PC-9 (cell line): ENCODE measurements around the gene PYY.

Experiments
- EZH2 ChIP-seq: fragments of 200-600 bp; sonication (generic); IDR thresholded peaks from 2 replicates; pipeline ENCODE4 v1.8.0; 2017; ENCODE audit warnings: antibody characterized with exemption, low read depth
- TF ChIP-seq, protein P1 (sequence below): fragments of 200-600 bp; sonication (generic); conservative IDR thresholded peaks from 2 replicates; pipeline ENCODE4 v1.6.1; 2017; ENCODE audit warnings: mixed run types, antibody characterized with exemption, mild to moderate bottlenecking, moderate library complexity

- TF ChIP-seq, protein P1, sequence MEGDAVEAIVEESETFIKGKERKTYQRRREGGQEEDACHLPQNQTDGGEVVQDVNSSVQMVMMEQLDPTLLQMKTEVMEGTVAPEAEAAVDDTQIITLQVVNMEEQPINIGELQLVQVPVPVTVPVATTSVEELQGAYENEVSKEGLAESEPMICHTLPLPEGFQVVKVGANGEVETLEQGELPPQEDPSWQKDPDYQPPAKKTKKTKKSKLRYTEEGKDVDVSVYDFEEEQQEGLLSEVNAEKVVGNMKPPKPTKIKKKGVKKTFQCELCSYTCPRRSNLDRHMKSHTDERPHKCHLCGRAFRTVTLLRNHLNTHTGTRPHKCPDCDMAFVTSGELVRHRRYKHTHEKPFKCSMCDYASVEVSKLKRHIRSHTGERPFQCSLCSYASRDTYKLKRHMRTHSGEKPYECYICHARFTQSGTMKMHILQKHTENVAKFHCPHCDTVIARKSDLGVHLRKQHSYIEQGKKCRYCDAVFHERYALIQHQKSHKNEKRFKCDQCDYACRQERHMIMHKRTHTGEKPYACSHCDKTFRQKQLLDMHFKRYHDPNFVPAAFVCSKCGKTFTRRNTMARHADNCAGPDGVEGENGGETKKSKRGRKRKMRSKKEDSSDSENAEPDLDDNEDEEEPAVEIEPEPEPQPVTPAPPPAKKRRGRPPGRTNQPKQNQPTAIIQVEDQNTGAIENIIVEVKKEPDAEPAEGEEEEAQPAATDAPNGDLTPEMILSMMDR, result no peak
- TF ChIP-seq EZH2, result no peak
Observed at GRCh38 chr17:43945074-43945829, 8.5 kb downstream of the PYY start.
